LHCN-M2 (cell line): ENCODE results near the gene SRSF12. TPM values are rescaled to one million over a fixed set of nuclear protein-coding genes. Genes with fewer than 3 reads are reported as not detected.

ENCODE experiments used
- total RNA-seq: library from RNA; depleted of rRNA; stranded (reverse); fragments of >200 nt; gene quantifications from 2 replicates; pipeline ENCODE4 v1.2.3, GENCODE V29; 2014; rRNA removed

Gene SRSF12
- total RNA-seq, 1 experiment from 2014 or later, result not detected

Other genes with a start within 250 kb of the SRSF12 start
- gene RNGTT, start 154.5 kb downstream of the SRSF12 start, total RNA-seq, result 29.0 and 31.5 TPM in 2 replicates
- 28.7 and 35.6 TPM in 2 replicates for gene PNRC1, start 37.3 kb downstream of the SRSF12 start, total RNA-seq
- 4.6 and 4.9 TPM in 2 replicates for gene PM20D2, start 28.0 kb upstream of the SRSF12 start, total RNA-seq
- gene GABRR1, start 99.3 kb upstream of the SRSF12 start, total RNA-seq, result not detected in 2 replicates
- 0.11 TPM in 1 of 2 replicates, not detected in the other for gene GABRR2, start 197.2 kb upstream of the SRSF12 start, total RNA-seq
- 20.5 and 26.7 TPM in 2 replicates for gene UBE2J1, start 234.7 kb upstream of the SRSF12 start, total RNA-seq